ENCODE measurements around the gene ACAP1. TPM values are rescaled to one million over a fixed set of nuclear protein-coding genes. Genes with fewer than 3 reads are reported as not detected.

Gene ACAP1
- total and polyA plus RNA-seq, 4 donors: 1.1 to 7.4 (median 4.7) TPM

GRCh38 chr17:7382901-7383300, 46.6 kb downstream of the ACAP1 start:
- H3K36me3 ChIP-seq (ENCODE audit: control insufficient read depth in 4 of 4, insufficient read depth in 3 of 4, low read depth in 1 of 4, low read length in 3 of 4): peaks cover 0 to 6% (median 0%) of the 10 kb centered on the region in 4 donors
- WGBS: 94% methylated on average over 10 of the region's 10 CpGs
- no peak overlapping the region for H3K9ac ChIP-seq (ENCODE audit: low read depth in 1 of 2, low read length in 2 of 2)
- TF ChIP-seq NR2F2 (IDR thresholded peaks at IDR 0.05) (no peak), EGR1 (IDR thresholded peaks at IDR 0.05; ENCODE audit: low read depth in 2 of 2) (no peak), ATF3 (IDR thresholded peaks at IDR 0.05) (no peak)
- no peak overlapping the region for H3K4me3 ChIP-seq (ENCODE audit: low read depth in 1 of 3, low read length in 3 of 3)
- no peak overlapping the region for H3K27ac ChIP-seq (ENCODE audit: low read depth in 1 of 2, low read length in 2 of 2)
- peaks cover 0 to 3% (median 0%) of the 10 kb centered on the region in 4 donors for H3K27me3 ChIP-seq (ENCODE audit: control insufficient read depth in 4 of 4, insufficient read depth in 4 of 4, low read length in 3 of 4)
- no peaks in the 10 kb centered on the region for H3K9me3 ChIP-seq (ENCODE audit: control insufficient read depth in 4 of 4, low read length in 3 of 4)
- peaks cover 6 to 18% (median 12%) of the 10 kb centered on the region in 4 donors for H3K4me1 ChIP-seq (ENCODE audit: control insufficient read depth in 4 of 4, insufficient read depth in 4 of 4, low read length in 3 of 4)
- DNase-seq (ENCODE audit: low spot score): no peak

- TF ChIP-seq SP1 (IDR thresholded peaks at IDR 0.05): no peak
- no peak for TF ChIP-seq CTCF (IDR thresholded peaks at IDR 0.05; ENCODE audit: low read depth, low read length, missing input control)
- TF ChIP-seq JUND (IDR thresholded peaks at IDR 0.05): no peak
- TF ChIP-seq ZBTB33 (IDR thresholded peaks at IDR 0.05): no peak
- TF ChIP-seq FOXA2 (IDR thresholded peaks at IDR 0.05): no peak
- no peak for TF ChIP-seq REST (IDR thresholded peaks at IDR 0.05)
- TF ChIP-seq YY1 (IDR thresholded peaks at IDR 0.05): no peak
- no peak for TF ChIP-seq ATF3 (IDR thresholded peaks at IDR 0.05)
- Histone ChIP-seq H3K4me3 (ENCODE audit: low read depth in 1 of 3, low read length in 3 of 3) (no peak overlapping the region), H3K27ac (ENCODE audit: low read depth in 1 of 2, low read length in 2 of 2) (no peak overlapping the region), H3K4me1 (ENCODE audit: control insufficient read depth in 4 of 4, insufficient read depth in 4 of 4, low read length in 3 of 4) (peaks cover 6 to 18% (median 12%) of the 10 kb centered on the region in 4 donors), H3K36me3 (ENCODE audit: control insufficient read depth in 4 of 4, insufficient read depth in 3 of 4, low read depth in 1 of 4, low read length in 3 of 4) (peaks cover 0 to 6% (median 0%) of the 10 kb centered on the region in 4 donors), H3K9me3 (ENCODE audit: control insufficient read depth in 4 of 4, low read length in 3 of 4) (no peaks in the 10 kb centered on the region), H3K9ac (ENCODE audit: low read depth in 1 of 2, low read length in 2 of 2) (no peak overlapping the region), H3K27me3 (ENCODE audit: control insufficient read depth in 4 of 4, insufficient read depth in 4 of 4, low read length in 3 of 4) (peaks cover 0 to 3% (median 0%) of the 10 kb centered on the region in 4 donors)
- WGBS: 90% methylated on average over 11 of the region's 11 CpGs
- no peak for DNase-seq (ENCODE audit: low spot score)
These were observed 47.0 kb downstream of the ACAP1 start for GRCh38 chr17:7383371-7383741.
